AG09309 (cell line): ENCODE results near the gene FARS2.

Experiments used
- DNase-seq: peaks from one replicate; pipeline ENCODE4 v3.0.0-alpha.2; 2010; ENCODE audit warnings: low read depth
- H3K4me3 ChIP-seq: 2 replicates; pipeline ENCODE4 v1.5.1; 2011; ENCODE audit warnings: mild to moderate bottlenecking, low read depth, low read length, moderate library complexity; ENCODE audit not compliant: control insufficient read depth
- CTCF ChIP-seq: IDR thresholded peaks from 2 replicates; pipeline ENCODE4 v1.5.1; 2011; ENCODE audit warnings: mild to moderate bottlenecking, low read depth, low read length, inconsistent platforms; ENCODE audit not compliant: insufficient read depth, control insufficient read depth; ENCODE audit errors: missing control alignments

The FARS2 gene

GRCh38 chr6:5710936-5711335, 449.6 kb downstream of the FARS2 start:
- H3K4me3 ChIP-seq = no peak overlapping the region
- TF ChIP-seq CTCF = no peak
- no peak for DNase-seq

- TF ChIP-seq CTCF = no peak
- H3K4me3 ChIP-seq = no peak overlapping the region
Measured at GRCh38 chr6:5712349-5713215, 451.3 kb downstream of the FARS2 start.

GRCh38 chr6:5713519-5713918, 452.2 kb downstream of the FARS2 start:
- H3K4me3 ChIP-seq = no peak overlapping the region
- no peak for TF ChIP-seq CTCF
- DNase-seq = no peak

More at GRCh38 chr6:5712349-5713215, 451.3 kb downstream of the FARS2 start:
- DNase-seq = no peak

GRCh38 chr6:5718231-5718947, 457.1 kb downstream of the FARS2 start:
- H3K4me3 ChIP-seq = no peak overlapping the region
- DNase-seq = no peak
- no peak for TF ChIP-seq CTCF

- no peak for DNase-seq
- TF ChIP-seq CTCF = no peak
- no peak overlapping the region for H3K4me3 ChIP-seq
Measured at GRCh38 chr6:5723841-5724691, 462.8 kb downstream of the FARS2 start.

GRCh38 chr6:5724911-5725310, 463.6 kb downstream of the FARS2 start:
- H3K4me3 ChIP-seq = no peak overlapping the region
- no peak for DNase-seq
- TF ChIP-seq CTCF = no peak
